ENCODE data around the gene POLDIP3. TPM values are rescaled to one million over a fixed set of nuclear protein-coding genes. Genes with fewer than 3 reads are reported as not detected.

The POLDIP3 gene
- 34.4 and 37.0 TPM in 2 replicates for total RNA-seq

GRCh38 chr22:42614312-42615091 lies at the start of gene POLDIP3:
Gene POLDIP3, minus strand, starts transcription at chr22:42614883. Its CDS starts 26 bp downstream, at chr22:42614857.

GRCh38 chr22:42649246-42650099 lies 34.8 kb upstream of the POLDIP3 start, which contains the start of gene CYB5R3:
Gene CYB5R3, minus strand, starts transcription at chr22:42649392. Its CDS starts 77 bp downstream, at chr22:42649315.

GRCh38 chr22:42553475-42554361 lies 61.0 kb downstream of the POLDIP3 start, which contains the start of gene SERHL2:
Gene SERHL2, plus strand, starts transcription at chr22:42553956. Its CDS starts 65 bp downstream, at chr22:42554021.

Other genes with a start within 250 kb of the POLDIP3 start
- under 0.01 TPM in 1 of 2 replicates, not detected in the other for gene NFAM1, start 182.5 kb downstream of the POLDIP3 start, total RNA-seq
- gene RRP7A, start 95.1 kb downstream of the POLDIP3 start, total RNA-seq, result 14.3 and 39.4 TPM in 2 replicates
- 1.5 and 2.4 TPM in 2 replicates for gene SERHL2, start 60.9 kb downstream of the POLDIP3 start, total RNA-seq
- gene ATP5MGL, start 25.7 kb upstream of the POLDIP3 start, total RNA-seq, result not detected in 2 replicates
- 219 and 293 TPM in 2 replicates for gene CYB5R3, start 34.5 kb upstream of the POLDIP3 start, total RNA-seq
- 20.0 and 53.4 TPM in 2 replicates for gene A4GALT, start 106.0 kb upstream of the POLDIP3 start, total RNA-seq
- gene ARFGAP3, start 242.4 kb upstream of the POLDIP3 start, total RNA-seq, result 36.6 and 38.5 TPM in 2 replicates